HUES64 (cell line): ENCODE measurements around the gene SH3RF1.

Experiments used
- H3K27ac ChIP-seq: 2 replicates; pipeline ENCODE4 v1.7.0; 2013; ENCODE audit warnings: low read depth, low read length, inconsistent platforms
- H3K27me3 ChIP-seq: 2 replicates; pipeline ENCODE4 v1.6.1; 2013; ENCODE audit warnings: mild to moderate bottlenecking, low read length; ENCODE audit not compliant: insufficient read depth
- H3K36me3 ChIP-seq: 2 replicates; pipeline ENCODE4 v1.6.1; 2013; ENCODE audit warnings: mild to moderate bottlenecking, low read length; ENCODE audit not compliant: insufficient read depth
- H3K4me1 ChIP-seq: 2 replicates; pipeline ENCODE4 v1.6.1; 2013; ENCODE audit warnings: mild to moderate bottlenecking, low read length, moderate library complexity; ENCODE audit not compliant: insufficient read depth
- H3K4me3 ChIP-seq: 2 replicates; pipeline ENCODE4 v1.5.1; 2013; ENCODE audit warnings: mild to moderate bottlenecking, low read length, moderate library complexity
- H3K9ac ChIP-seq: 2 replicates; pipeline ENCODE4 v1.6.1; 2013; ENCODE audit warnings: mild to moderate bottlenecking, low read depth, low read length
- H3K9me3 ChIP-seq: 2 replicates; pipeline ENCODE4 v1.6.1; 2013; ENCODE audit warnings: low read depth, low read length; ENCODE audit not compliant: insufficient read depth
- WGBS: fragments of 150-250, 120-280 bp; methylation state at CpG from one replicate; pipeline ENCODE4 v1.1.7; 2013; ENCODE audit warnings: missing lambda C conversion rate; 5-methylcytosine and 5-hydroxymethylcytosine counted together

The SH3RF1 gene

GRCh38 chr4:169124661-169125060 is 146.1 kb downstream of the SH3RF1 start:
- H3K9ac ChIP-seq, result no peak overlapping the region
- H3K27ac ChIP-seq, result no peak overlapping the region
- peaks cover 57% of the 10 kb centered on the region for H3K36me3 ChIP-seq
- H3K4me1 ChIP-seq, result no peaks in the 10 kb centered on the region
- H3K9me3 ChIP-seq, result no peaks in the 10 kb centered on the region
- H3K27me3 ChIP-seq, result no peaks in the 10 kb centered on the region
- 94% methylated on average over 2 of the region's 2 CpGs for WGBS
- H3K4me3 ChIP-seq, result no peak overlapping the region

DNA sequence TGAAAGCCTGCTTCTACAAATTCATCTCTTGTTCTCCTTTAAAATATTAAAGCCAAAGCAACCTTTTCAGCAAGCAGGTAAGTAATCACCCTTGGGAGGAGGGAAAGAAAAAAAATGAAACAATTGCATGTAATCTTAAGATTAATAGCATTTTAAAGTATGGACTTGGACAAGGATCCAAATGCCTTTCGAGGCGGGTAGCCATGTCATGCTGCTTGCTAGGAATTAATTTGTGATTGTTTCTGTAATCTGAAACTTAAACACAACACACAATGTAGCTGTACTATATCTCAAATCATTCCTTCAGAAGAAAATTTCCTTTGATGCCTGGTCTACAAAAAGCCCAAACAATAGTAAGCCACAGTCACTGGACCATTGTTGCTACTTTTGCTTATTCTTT is 148.3 kb downstream of the SH3RF1 start:
- WGBS, result 100% methylated on average over 2 of the region's 2 CpGs
- no peak overlapping the region for H3K27ac ChIP-seq
- peaks cover 50% of the 10 kb centered on the region for H3K36me3 ChIP-seq
- no peak overlapping the region for H3K9ac ChIP-seq
- no peaks in the 10 kb centered on the region for H3K9me3 ChIP-seq
- H3K27me3 ChIP-seq, result no peaks in the 10 kb centered on the region
- no peaks in the 10 kb centered on the region for H3K4me1 ChIP-seq
- H3K4me3 ChIP-seq, result no peak overlapping the region

DNA sequence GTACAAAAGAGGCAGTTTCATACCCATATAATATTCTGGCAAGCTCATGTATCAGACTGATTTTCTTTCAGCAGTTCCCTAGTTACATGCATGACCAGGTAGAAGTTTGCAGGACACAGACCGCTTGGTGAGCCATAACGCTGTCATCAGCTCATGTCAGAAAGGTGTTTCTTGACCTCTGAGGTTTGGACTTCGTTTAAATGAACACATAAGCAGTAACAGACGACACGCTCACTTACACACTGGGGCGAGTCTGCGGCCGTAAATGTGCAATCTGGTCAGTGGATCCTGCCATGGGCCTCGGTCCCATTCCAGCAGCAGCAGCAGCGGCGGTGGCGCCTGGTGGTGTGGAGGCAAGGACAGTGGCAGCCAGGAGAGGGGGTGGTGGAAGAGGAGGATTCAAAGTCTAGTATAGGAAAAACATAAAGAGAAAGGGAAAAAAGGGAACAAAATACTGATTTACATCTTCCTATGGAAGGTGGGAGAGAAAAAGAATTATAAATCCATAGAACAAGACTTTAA is 148.8 kb downstream of the SH3RF1 start:
- Histone ChIP-seq H3K4me1 (no peaks in the 10 kb centered on the region), H3K36me3 (peaks cover 53% of the 10 kb centered on the region), H3K9ac (no peak overlapping the region), H3K9me3 (no peaks in the 10 kb centered on the region), H3K4me3 (no peak overlapping the region), H3K27me3 (no peaks in the 10 kb centered on the region), H3K27ac (no peak overlapping the region)
- WGBS, result 96% methylated on average over 12 of the region's 12 CpGs

DNA sequence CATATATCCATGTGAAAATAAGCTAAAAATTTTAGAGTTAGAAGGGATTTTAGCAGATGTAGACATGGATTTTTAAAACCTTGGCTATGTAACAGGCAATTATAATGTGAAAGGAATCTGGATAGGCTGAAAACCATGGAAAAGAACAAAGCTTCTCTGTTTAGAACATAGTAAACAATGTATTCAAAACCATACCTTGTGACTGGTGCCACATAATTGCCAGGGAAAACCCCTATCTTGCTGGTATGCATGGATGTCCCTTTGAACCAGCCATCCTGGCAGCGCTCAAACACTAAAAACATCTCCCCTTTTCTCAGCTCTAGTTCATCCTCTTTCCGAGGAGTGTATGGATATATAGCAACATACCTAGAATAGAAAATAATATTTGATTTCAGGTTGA is 150.1 kb downstream of the SH3RF1 start:
- no peak overlapping the region for H3K9ac ChIP-seq
- no peaks in the 10 kb centered on the region for H3K9me3 ChIP-seq
- no peak overlapping the region for H3K4me3 ChIP-seq
- H3K36me3 ChIP-seq, result peaks cover 59% of the 10 kb centered on the region
- H3K4me1 ChIP-seq, result 0 out of 2 replicates have a peak, but pooled peaks cover 2% of the 10 kb centered on the region
- no peaks in the 10 kb centered on the region for H3K27me3 ChIP-seq
- WGBS, result 100% methylated on average over 1 of the region's 2 CpGs
- no peak overlapping the region for H3K27ac ChIP-seq

DNA sequence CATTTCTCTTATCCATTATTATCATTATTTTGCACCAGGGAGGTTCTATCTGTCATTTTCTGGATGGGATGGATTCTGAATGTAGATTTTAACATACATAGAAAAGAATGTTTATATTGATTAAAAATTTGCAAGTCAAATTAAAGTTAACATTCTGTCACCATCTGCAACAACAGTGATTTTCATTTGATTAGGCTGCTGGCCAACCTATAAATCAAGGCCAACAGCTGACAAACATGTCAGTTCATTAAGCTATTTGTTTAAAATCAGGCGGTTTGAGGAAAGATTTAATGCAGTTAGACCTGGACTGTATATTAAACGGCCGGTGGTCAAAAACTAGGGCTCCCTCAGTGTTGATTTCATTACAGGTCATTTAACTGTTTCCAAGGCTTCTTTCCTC is 151.2 kb downstream of the SH3RF1 start:
- no peak overlapping the region for H3K9ac ChIP-seq
- no peak overlapping the region for H3K4me3 ChIP-seq
- H3K27ac ChIP-seq, result no peak overlapping the region
- peaks cover 64% of the 10 kb centered on the region for H3K36me3 ChIP-seq
- no peaks in the 10 kb centered on the region for H3K27me3 ChIP-seq
- 96% methylated on average over 3 of the region's 3 CpGs for WGBS
- H3K9me3 ChIP-seq, result no peaks in the 10 kb centered on the region
- 0 out of 2 replicates have a peak, but pooled peaks cover 2% of the 10 kb centered on the region for H3K4me1 ChIP-seq

- no peaks in the 10 kb centered on the region for H3K27me3 ChIP-seq
- no peak overlapping the region for H3K9ac ChIP-seq
- H3K9me3 ChIP-seq, result no peaks in the 10 kb centered on the region
- peaks cover 5% of the 10 kb centered on the region for H3K4me1 ChIP-seq
- no peak overlapping the region for H3K27ac ChIP-seq
- H3K36me3 ChIP-seq, result peaks cover 76% of the 10 kb centered on the region
- WGBS, result 94% methylated on average over 6 of the region's 7 CpGs
- H3K4me3 ChIP-seq, result no peak overlapping the region
Observed at GRCh38 chr4:169117591-169118081, 153.1 kb downstream of the SH3RF1 start.

DNA sequence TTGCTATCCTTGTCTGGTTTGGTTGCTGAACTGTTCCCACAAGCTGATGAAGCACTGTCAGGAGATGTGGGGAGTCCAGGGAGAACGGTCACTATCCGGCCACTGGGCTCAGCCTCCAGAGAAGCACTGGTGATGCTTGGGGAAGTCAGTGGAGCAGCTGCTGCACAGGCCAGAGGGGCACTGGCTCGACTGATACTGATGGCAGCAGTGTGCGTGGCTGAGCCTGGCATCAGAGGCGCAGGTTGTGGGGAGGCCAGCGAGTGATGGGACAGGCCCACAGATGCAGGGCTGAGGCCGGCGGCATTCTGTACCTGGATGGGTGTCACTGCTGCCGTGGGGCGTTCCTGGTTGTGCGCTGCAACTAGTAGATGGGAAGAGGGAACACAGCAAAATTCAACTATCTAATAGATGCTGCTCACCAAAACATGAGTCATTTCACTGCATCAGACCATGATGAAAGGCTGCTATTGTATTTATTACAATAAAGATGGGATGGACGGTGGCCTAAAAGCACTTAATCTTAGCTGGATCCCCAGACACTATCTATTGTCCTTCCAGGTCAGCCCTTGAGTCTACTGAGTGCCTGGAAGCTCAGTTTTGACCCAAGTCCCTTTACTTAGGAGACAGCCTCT is 154.4 kb downstream of the SH3RF1 start:
- H3K27ac ChIP-seq, result no peak overlapping the region
- WGBS, result 97% methylated on average over 11 of the region's 12 CpGs
- no peak overlapping the region for H3K9ac ChIP-seq
- H3K36me3 ChIP-seq, result peaks cover 68% of the 10 kb centered on the region
- H3K27me3 ChIP-seq, result no peaks in the 10 kb centered on the region
- no peak overlapping the region for H3K4me3 ChIP-seq
- no peaks in the 10 kb centered on the region for H3K9me3 ChIP-seq
- H3K4me1 ChIP-seq, result peaks cover 15% of the 10 kb centered on the region

DNA sequence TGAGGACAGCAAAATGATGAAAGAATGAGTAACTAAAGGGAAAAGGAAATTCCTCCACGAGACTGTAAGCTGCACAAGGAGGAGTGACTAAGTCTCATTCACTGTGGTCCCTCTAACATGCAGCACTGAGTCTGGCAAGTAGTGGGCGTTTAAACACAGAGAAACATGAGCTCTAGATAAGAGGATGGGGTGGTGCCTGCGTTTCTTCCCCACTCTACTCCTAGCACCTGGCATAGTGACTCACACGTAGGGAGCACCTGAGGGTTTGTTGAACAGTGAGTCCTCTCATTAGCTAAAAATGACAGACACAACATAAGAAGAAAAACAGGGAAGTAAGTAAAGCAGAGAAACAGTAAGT is 154.9 kb downstream of the SH3RF1 start:
- H3K27me3 ChIP-seq, result no peaks in the 10 kb centered on the region
- no peaks in the 10 kb centered on the region for H3K9me3 ChIP-seq
- peaks cover 63% of the 10 kb centered on the region for H3K36me3 ChIP-seq
- no peak overlapping the region for H3K27ac ChIP-seq
- H3K4me3 ChIP-seq, result no peak overlapping the region
- 78% methylated on average over 4 of the region's 4 CpGs for WGBS
- no peak overlapping the region for H3K9ac ChIP-seq
- peaks cover 15% of the 10 kb centered on the region for H3K4me1 ChIP-seq

GRCh38 chr4:169115144-169115896 is 155.4 kb downstream of the SH3RF1 start:
- 94% methylated on average over 6 of the region's 6 CpGs for WGBS
- H3K27ac ChIP-seq, result no peak overlapping the region
- no peak overlapping the region for H3K4me3 ChIP-seq
- no peak overlapping the region for H3K9ac ChIP-seq
- no peaks in the 10 kb centered on the region for H3K27me3 ChIP-seq
- peaks cover 61% of the 10 kb centered on the region for H3K36me3 ChIP-seq
- peaks cover 15% of the 10 kb centered on the region for H3K4me1 ChIP-seq
- H3K9me3 ChIP-seq, result no peaks in the 10 kb centered on the region

GRCh38 chr4:169114341-169114974 is 156.3 kb downstream of the SH3RF1 start:
- 100% methylated on average over 2 of the region's 3 CpGs for WGBS
- Histone ChIP-seq H3K4me1 (peaks cover 15% of the 10 kb centered on the region), H3K27me3 (no peaks in the 10 kb centered on the region), H3K27ac (no peak overlapping the region), H3K4me3 (no peak overlapping the region), H3K9me3 (no peaks in the 10 kb centered on the region), H3K36me3 (peaks cover 53% of the 10 kb centered on the region), H3K9ac (no peak overlapping the region)

DNA sequence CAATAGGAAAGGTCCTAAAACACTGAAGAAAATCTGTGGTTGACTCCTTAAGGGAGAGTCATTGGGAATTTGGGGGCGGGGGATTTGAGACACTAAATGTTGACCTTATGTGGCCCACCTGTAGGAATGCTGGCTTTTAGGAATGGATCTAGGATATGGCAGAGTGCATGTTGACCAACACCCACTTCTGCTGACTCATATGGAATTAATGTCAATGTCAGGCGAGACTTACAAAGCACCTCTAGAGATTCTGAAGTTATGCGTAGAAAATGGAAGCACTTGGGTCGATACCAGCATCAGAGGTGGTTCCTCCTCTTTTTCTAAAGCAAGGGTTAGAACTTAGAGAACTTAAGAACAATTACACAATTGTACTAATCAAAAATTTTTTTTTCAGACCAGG is 160.1 kb downstream of the SH3RF1 start:
- no peaks in the 10 kb centered on the region for H3K27me3 ChIP-seq
- WGBS, result 95% methylated on average over 4 of the region's 4 CpGs
- no peak overlapping the region for H3K4me3 ChIP-seq
- H3K27ac ChIP-seq, result no peak overlapping the region
- peaks cover 13% of the 10 kb centered on the region for H3K4me1 ChIP-seq
- H3K36me3 ChIP-seq, result peaks cover 45% of the 10 kb centered on the region
- H3K9ac ChIP-seq, result no peak overlapping the region
- H3K9me3 ChIP-seq, result no peaks in the 10 kb centered on the region
